ENCODE data around the gene FHL5.

DNA sequence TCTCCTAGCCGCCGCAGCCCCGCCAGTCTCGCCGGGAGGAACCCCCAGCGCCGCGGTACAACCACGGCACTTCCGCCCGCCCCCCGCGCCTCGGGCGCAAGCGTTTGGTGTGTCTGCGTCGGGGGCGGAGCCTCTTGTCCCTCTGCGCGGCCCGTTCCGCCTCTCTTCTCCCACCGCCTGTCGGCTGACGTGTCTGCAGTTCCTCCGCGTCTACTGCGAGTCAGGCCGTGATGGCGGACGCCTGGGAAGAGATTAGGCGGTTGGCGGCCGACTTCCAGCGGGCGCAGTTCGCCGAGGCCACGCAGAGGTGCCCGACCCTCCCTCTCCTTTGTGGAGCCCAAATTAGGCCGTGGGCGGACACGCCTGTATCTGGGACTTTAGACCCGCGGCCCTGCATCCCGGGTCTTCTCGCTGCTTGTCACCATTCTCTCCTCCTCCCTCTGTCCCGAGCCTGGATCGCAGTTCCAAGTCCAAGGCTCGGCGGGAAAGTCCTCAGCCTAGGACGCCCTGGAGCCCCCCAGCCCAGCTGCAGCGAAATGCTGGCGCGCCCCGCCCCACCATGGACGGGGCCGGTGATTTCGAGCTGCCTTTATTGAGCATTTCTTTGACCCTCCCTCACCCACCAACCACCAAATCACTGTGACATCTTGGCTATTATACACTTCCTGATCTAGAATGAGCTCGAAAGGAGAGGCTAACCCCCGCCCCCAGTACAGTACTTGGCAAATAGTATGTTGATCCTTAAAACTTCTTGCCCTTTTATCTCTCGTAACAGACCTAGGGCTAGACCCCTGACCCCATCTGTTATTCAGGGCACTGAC lies 41.1 kb upstream of the FHL5 start, which contains the start of gene UFL1:
- TF ChIP-seq, protein P1, sequence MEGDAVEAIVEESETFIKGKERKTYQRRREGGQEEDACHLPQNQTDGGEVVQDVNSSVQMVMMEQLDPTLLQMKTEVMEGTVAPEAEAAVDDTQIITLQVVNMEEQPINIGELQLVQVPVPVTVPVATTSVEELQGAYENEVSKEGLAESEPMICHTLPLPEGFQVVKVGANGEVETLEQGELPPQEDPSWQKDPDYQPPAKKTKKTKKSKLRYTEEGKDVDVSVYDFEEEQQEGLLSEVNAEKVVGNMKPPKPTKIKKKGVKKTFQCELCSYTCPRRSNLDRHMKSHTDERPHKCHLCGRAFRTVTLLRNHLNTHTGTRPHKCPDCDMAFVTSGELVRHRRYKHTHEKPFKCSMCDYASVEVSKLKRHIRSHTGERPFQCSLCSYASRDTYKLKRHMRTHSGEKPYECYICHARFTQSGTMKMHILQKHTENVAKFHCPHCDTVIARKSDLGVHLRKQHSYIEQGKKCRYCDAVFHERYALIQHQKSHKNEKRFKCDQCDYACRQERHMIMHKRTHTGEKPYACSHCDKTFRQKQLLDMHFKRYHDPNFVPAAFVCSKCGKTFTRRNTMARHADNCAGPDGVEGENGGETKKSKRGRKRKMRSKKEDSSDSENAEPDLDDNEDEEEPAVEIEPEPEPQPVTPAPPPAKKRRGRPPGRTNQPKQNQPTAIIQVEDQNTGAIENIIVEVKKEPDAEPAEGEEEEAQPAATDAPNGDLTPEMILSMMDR (IDR thresholded peaks at IDR 0.05) = no peak
- TF ChIP-seq POLR2A (IDR thresholded peaks at IDR 0.05) = peak in 2 of 4 donors; percentile 62 to 75
- peak; percentile 95 to 99 (median 99) for TF ChIP-seq POLR2AphosphoS5 (IDR thresholded peaks at IDR 0.05)
- TF ChIP-seq EP300 (IDR thresholded peaks at IDR 0.05) = no peak
